PC-3 (cell line): ENCODE data around the gene CCDC60. TPM values are rescaled to one million over a fixed set of nuclear protein-coding genes. Genes with fewer than 3 reads are reported as not detected.

Experiments used
- ATAC-seq: fragments of 200-7000 bp; cut with Tn5 transposase; 2 replicates; pipeline ENCODE4 v1.9.1; 2020; ENCODE audit warnings: mild to moderate bottlenecking, moderate library complexity
- BruUV-seq: library from RNA; stranded (reverse); fragments of 400-500 nt; replicated peaks from 2 replicates; lab custom pipeline; 2021; lab: Mats Ljungman, UMichigan
- CTCF ChIA-PET: fragments of 300-600 bp; sonication (Branson Sonifier 250); formaldehyde crosslinking; loops from one replicate; lab custom pipeline; 2022; ENCODE audit warnings: antibody characterized with exemption; lab: Charles Lee
- POLR2A ChIA-PET: fragments of 300-600 bp; sonication (Branson Sonifier 250); formaldehyde crosslinking; loops from one replicate; lab custom pipeline; 2022; ENCODE audit warnings: antibody characterized with exemption; ENCODE audit not compliant: unreplicated experiment; lab: Charles Lee
- DNase-seq: peaks from one replicate; pipeline ENCODE4 v3.0.0-alpha.2; 2015
- H2AFZ ChIP-seq: fragments of 300-600 bp; sonication (generic); 2 replicates; pipeline ENCODE4 v1.6.0; 2016; ENCODE audit warnings: antibody characterized with exemption, low read length
- H3F3A ChIP-seq: fragments of 300-600 bp; sonication (generic); one replicate; pipeline ENCODE4 v1.6.0; 2017; ENCODE audit warnings: antibody characterized with exemption, low read length, control low read depth, mild to moderate bottlenecking; ENCODE audit not compliant: unreplicated experiment
- H3K27ac ChIP-seq: fragments of 300-600 bp; sonication (generic); 2 replicates; pipeline ENCODE4 v1.5.1; 2016; ENCODE audit warnings: mild to moderate bottlenecking, low read length
- H3K27me3 ChIP-seq: fragments of 300-600 bp; sonication (generic); 2 replicates; pipeline ENCODE4 v1.6.1; 2016; ENCODE audit warnings: low read length, mixed read lengths
- H3K36me3 ChIP-seq: fragments of 300-600 bp; sonication (generic); 2 replicates; pipeline ENCODE4 v1.6.1; 2016; ENCODE audit warnings: low read depth, mixed run types, low read length, mixed read lengths
- H3K4me1 ChIP-seq: fragments of 300-600 bp; sonication (generic); 2 replicates; pipeline ENCODE4 v1.5.1; 2016; ENCODE audit warnings: low read length; ENCODE audit not compliant: insufficient read depth
- H3K4me2 ChIP-seq: fragments of 300-600 bp; sonication (generic); 2 replicates; pipeline ENCODE4 v1.6.0; 2016; ENCODE audit warnings: low read length
- H3K4me3 ChIP-seq: fragments of 300-600 bp; sonication (generic); 2 replicates; pipeline ENCODE4 v1.5.1; 2016; ENCODE audit warnings: mild to moderate bottlenecking, low read length, mixed read lengths
- H3K79me2 ChIP-seq: fragments of 300-600 bp; sonication (generic); 2 replicates; pipeline ENCODE4 v1.6.1; 2017; ENCODE audit warnings: low read length, mixed read lengths
- H3K9ac ChIP-seq: fragments of 300-600 bp; sonication (generic); 2 replicates; pipeline ENCODE4 v1.6.0; 2016; ENCODE audit warnings: mild to moderate bottlenecking, low read length
- H3K9me2 ChIP-seq: fragments of 300-600 bp; sonication (generic); replicated peaks from 2 replicates; pipeline ENCODE4 v1.6.1; 2016; ENCODE audit warnings: mixed run types, low read length, mixed read lengths
- H3K9me3 ChIP-seq: fragments of 300-600 bp; sonication (generic); 2 replicates; pipeline ENCODE4 v1.6.1; 2016; ENCODE audit warnings: low read length, mixed read lengths
- H4K20me1 ChIP-seq: fragments of 300-600 bp; sonication (generic); 2 replicates; pipeline ENCODE4 v1.6.1; 2016; ENCODE audit warnings: low read length, mixed read lengths
- EZH2 ChIP-seq: fragments of 300-600 bp; sonication (generic); IDR thresholded peaks from one replicate; pipeline ENCODE4 v1.6.1; 2017; ENCODE audit warnings: antibody characterized with exemption, mild to moderate bottlenecking, low read length; ENCODE audit not compliant: unreplicated experiment
- EZH2phosphoT487 ChIP-seq: fragments of 300-600 bp; sonication (generic); IDR thresholded peaks from 2 replicates; pipeline ENCODE4 v1.6.1; 2018; ENCODE audit warnings: mild to moderate bottlenecking, antibody characterized with exemption, low read length, borderline replicate concordance
- intact Hi-C: fragments of 100-400 bp; cut with micrococcal nuclease; formaldehyde crosslinking; loops from 2 replicates; pipeline ENCODE4 v1.9.0; 2023
- total RNA-seq: library from RNA; depleted of rRNA; stranded (reverse); fragments of >200 nt; gene quantifications from 2 replicates; pipeline ENCODE4 v1.2.3, GENCODE V29; 2014
- TF ChIP-seq, protein P1 (sequence below): fragments of 300-600 bp; sonication (generic); conservative IDR thresholded peaks from 2 replicates; pipeline ENCODE4 v1.5.1; 2017; ENCODE audit warnings: antibody characterized with exemption, low read depth, mild to moderate bottlenecking, low read length

The CCDC60 gene
- total RNA-seq, 1 experiment from 2014 or later, result not detected

DNA sequence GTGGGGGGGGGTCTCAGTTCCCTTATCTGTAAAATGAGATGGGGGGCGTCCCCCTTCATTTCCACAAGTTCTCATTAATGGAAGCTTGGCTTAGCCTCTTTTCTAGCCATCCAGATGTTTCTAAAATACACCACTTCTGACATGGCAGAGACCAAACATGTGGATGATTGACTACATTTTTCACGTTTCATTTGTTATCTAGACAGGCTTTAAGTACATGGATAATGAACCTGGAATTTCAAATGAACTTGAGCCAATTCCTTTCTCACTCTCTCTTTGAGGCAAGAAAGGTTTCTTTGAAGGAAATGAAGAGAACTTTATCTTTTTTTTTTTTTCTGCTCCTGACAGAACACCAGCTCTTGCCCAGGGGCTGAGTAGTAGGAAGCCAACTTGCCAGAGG, 39.1 kb downstream of the CCDC60 start:
- no peaks in the 10 kb centered on the region for H3K36me3 ChIP-seq
- TF ChIP-seq EZH2phosphoT487 (no peak), EZH2 (no peak)
- TF ChIP-seq, protein P1, sequence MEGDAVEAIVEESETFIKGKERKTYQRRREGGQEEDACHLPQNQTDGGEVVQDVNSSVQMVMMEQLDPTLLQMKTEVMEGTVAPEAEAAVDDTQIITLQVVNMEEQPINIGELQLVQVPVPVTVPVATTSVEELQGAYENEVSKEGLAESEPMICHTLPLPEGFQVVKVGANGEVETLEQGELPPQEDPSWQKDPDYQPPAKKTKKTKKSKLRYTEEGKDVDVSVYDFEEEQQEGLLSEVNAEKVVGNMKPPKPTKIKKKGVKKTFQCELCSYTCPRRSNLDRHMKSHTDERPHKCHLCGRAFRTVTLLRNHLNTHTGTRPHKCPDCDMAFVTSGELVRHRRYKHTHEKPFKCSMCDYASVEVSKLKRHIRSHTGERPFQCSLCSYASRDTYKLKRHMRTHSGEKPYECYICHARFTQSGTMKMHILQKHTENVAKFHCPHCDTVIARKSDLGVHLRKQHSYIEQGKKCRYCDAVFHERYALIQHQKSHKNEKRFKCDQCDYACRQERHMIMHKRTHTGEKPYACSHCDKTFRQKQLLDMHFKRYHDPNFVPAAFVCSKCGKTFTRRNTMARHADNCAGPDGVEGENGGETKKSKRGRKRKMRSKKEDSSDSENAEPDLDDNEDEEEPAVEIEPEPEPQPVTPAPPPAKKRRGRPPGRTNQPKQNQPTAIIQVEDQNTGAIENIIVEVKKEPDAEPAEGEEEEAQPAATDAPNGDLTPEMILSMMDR, result no peak
- H3K4me3 ChIP-seq, result no peak overlapping the region
- CTCF ChIA-PET, result no interaction called here
- DNase-seq (no peak), ATAC-seq (no peak)
- H3K4me1 ChIP-seq, result no peaks in the 10 kb centered on the region
- H3K9ac ChIP-seq, result no peak overlapping the region
- H3K4me2 ChIP-seq, result no peak overlapping the region
- H3K27ac ChIP-seq, result no peak overlapping the region
- H4K20me1 ChIP-seq, result no peaks in the 10 kb centered on the region
- POLR2A ChIA-PET, result no interaction called here
- H3K79me2 ChIP-seq, result no peaks in the 10 kb centered on the region
- no peaks in the 10 kb centered on the region for H3K9me3 ChIP-seq
- no peaks in the 10 kb centered on the region for H3F3A ChIP-seq
- no peaks in the 10 kb centered on the region for H3K9me2 ChIP-seq
- intact Hi-C loops, result no loop called here
- no TSS peak for BruUV-seq
- H2AFZ ChIP-seq, result no peak overlapping the region
- peaks cover 61% of the 10 kb centered on the region for H3K27me3 ChIP-seq

DNA sequence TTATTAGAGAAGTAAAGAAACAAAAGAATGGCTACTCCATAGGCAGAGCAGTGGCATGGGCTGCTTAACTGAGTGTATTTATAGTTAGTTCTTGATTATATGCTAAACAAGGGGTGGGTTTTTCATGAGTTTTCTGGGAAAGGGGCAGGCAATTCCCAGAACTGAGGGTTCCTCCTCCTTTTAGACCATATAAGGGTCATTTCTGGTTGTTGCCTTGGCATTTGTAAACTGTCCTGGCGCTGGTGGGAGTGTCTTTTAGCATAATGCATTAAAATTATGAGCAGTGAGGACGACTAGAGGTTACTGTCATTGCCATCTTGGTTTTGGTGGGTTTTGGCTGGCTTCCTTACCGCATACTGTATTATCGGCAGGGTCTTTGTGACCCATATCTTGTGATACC, 40.1 kb downstream of the CCDC60 start:
- ChIA-PET POLR2A (no interaction called here), CTCF (no interaction called here)
- no peak overlapping the region for H3K9ac ChIP-seq
- no peak overlapping the region for H3K27ac ChIP-seq
- H3K9me2 ChIP-seq, result no peaks in the 10 kb centered on the region
- DNase-seq, result no peak
- no peaks in the 10 kb centered on the region for H3K4me1 ChIP-seq
- no peak for TF ChIP-seq EZH2phosphoT487
- TF ChIP-seq, protein P1, result no peak
- TF ChIP-seq EZH2, result no peak
- no peaks in the 10 kb centered on the region for H3K9me3 ChIP-seq
- no TSS peak for BruUV-seq
- no peak for ATAC-seq
- intact Hi-C loops, result no loop called here
- H3K27me3 ChIP-seq, result peaks cover 54% of the 10 kb centered on the region
- H3F3A ChIP-seq, result no peaks in the 10 kb centered on the region
- no peaks in the 10 kb centered on the region for H3K36me3 ChIP-seq
- H3K4me2 ChIP-seq, result no peak overlapping the region
- H3K4me3 ChIP-seq, result no peak overlapping the region
- no peaks in the 10 kb centered on the region for H3K79me2 ChIP-seq
- no peaks in the 10 kb centered on the region for H4K20me1 ChIP-seq
- H2AFZ ChIP-seq, result no peak overlapping the region

DNA sequence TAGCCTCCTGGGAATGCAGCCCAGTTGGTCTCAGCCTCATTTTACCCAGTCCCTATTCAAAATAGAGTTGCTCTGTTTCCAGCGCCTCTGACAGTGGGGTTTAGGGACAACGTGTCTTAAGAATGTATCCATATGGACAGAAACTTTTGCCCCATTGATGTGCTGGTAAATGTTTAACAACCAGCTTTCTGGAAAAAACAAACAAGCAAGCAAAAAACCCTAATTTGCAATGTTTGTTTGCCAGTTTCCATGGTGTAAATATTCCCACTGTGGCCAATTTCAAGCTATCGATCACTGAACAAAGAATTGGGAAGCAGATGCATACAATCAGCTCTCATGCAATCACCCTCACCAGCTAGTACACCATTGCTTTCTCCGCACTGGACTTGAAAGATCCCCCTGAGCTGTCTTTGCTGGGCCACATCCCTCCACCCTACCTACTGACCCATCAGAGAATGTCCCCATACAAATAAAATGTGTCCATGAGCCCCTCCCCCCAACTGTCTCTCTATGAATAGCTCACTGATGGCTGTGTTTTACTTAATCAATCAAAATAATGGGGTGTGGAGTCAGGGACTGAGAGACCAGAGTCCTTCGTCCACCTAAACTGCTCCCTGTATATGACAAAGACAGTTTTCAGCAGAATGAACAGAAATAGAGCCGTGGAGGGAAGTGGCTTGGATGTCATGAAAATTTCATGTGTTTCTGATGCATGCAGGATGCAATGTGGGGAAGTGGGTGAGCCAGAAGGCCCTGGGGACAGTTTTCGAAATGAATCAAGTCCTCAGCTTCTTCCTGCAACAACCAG, 40.8 kb downstream of the CCDC60 start:
- no peak for TF ChIP-seq EZH2
- TF ChIP-seq EZH2phosphoT487, result no peak
- TF ChIP-seq, protein P1, result no peak
- Histone ChIP-seq H3K9me2 (no peaks in the 10 kb centered on the region), H3F3A (no peaks in the 10 kb centered on the region), H3K27me3 (peaks cover 47% of the 10 kb centered on the region), H4K20me1 (no peaks in the 10 kb centered on the region), H3K79me2 (no peaks in the 10 kb centered on the region), H2AFZ (no peak overlapping the region), H3K4me1 (no peaks in the 10 kb centered on the region), H3K36me3 (no peaks in the 10 kb centered on the region), H3K9ac (no peak overlapping the region), H3K9me3 (no peaks in the 10 kb centered on the region), H3K4me2 (no peak overlapping the region), H3K27ac (no peak overlapping the region), H3K4me3 (no peak overlapping the region)
- POLR2A ChIA-PET, result no interaction called here
- no peak for DNase-seq
- CTCF ChIA-PET, result interaction anchor here (0.5 kb wide), 1 partner anchor 110 kb away, joined by 4 read pairs; no protein-coding TSS in a partner anchor
- BruUV-seq, result no TSS peak
- no peak for ATAC-seq
- intact Hi-C loops, result no loop called here
